ENCODE measurements around the gene TMCC1.

DNA sequence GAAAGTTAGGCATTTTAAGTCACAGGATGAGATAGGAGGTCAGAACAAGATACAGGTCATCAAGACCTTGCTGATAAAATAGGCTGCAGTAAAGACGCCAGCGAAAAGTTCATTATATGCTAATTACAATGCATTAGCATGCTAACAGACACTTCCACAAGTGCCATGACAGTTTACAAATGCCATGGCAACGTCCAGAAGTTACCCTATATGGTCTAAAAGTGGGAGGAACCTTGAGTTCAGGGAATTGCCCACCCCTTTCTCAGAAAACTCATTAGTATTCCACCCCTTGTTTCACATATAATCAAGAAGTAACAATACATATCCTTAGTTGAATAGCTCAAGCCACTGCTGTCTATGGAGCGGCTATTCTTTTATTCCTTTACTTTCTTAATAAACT lies 194.3 kb downstream of the TMCC1 start:
- TF ChIP-seq, protein P1, sequence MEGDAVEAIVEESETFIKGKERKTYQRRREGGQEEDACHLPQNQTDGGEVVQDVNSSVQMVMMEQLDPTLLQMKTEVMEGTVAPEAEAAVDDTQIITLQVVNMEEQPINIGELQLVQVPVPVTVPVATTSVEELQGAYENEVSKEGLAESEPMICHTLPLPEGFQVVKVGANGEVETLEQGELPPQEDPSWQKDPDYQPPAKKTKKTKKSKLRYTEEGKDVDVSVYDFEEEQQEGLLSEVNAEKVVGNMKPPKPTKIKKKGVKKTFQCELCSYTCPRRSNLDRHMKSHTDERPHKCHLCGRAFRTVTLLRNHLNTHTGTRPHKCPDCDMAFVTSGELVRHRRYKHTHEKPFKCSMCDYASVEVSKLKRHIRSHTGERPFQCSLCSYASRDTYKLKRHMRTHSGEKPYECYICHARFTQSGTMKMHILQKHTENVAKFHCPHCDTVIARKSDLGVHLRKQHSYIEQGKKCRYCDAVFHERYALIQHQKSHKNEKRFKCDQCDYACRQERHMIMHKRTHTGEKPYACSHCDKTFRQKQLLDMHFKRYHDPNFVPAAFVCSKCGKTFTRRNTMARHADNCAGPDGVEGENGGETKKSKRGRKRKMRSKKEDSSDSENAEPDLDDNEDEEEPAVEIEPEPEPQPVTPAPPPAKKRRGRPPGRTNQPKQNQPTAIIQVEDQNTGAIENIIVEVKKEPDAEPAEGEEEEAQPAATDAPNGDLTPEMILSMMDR (IDR thresholded peaks at IDR 0.05; ENCODE audit: low read depth, low read length, missing input control): no peak
- TF ChIP-seq RAD21 (IDR thresholded peaks at IDR 0.05): no peak
- TF ChIP-seq EGR1 (IDR thresholded peaks at IDR 0.05; ENCODE audit: low read depth in 2 of 2): no peak
- TF ChIP-seq, protein P2, sequence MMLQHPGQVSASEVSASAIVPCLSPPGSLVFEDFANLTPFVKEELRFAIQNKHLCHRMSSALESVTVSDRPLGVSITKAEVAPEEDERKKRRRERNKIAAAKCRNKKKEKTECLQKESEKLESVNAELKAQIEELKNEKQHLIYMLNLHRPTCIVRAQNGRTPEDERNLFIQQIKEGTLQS (IDR thresholded peaks at IDR 0.05): no peak
- TF ChIP-seq, protein P3, sequence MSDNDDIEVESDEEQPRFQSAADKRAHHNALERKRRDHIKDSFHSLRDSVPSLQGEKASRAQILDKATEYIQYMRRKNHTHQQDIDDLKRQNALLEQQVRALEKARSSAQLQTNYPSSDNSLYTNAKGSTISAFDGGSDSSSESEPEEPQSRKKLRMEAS (IDR thresholded peaks at IDR 0.05): no peak
- no peak for TF ChIP-seq YY1 (IDR thresholded peaks at IDR 0.05)
- no peak for TF ChIP-seq TAF1 (conservative IDR thresholded peaks at IDR 0.05)
- TF ChIP-seq SP1 (IDR thresholded peaks at IDR 0.05): no peak
- TF ChIP-seq JUND (IDR thresholded peaks at IDR 0.05): no peak
- TF ChIP-seq, protein P4, sequence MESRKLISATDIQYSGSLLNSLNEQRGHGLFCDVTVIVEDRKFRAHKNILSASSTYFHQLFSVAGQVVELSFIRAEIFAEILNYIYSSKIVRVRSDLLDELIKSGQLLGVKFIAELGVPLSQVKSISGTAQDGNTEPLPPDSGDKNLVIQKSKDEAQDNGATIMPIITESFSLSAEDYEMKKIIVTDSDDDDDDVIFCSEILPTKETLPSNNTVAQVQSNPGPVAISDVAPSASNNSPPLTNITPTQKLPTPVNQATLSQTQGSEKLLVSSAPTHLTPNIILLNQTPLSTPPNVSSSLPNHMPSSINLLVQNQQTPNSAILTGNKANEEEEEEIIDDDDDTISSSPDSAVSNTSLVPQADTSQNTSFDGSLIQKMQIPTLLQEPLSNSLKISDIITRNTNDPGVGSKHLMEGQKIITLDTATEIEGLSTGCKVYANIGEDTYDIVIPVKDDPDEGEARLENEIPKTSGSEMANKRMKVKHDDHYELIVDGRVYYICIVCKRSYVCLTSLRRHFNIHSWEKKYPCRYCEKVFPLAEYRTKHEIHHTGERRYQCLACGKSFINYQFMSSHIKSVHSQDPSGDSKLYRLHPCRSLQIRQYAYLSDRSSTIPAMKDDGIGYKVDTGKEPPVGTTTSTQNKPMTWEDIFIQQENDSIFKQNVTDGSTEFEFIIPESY (IDR thresholded peaks at IDR 0.05): no peak

Measured in liver (tissue), 3 donors.